DOHH2 (cell line): Measurements from ENCODE around the gene TRAF3.

ENCODE experiments used
- EZH2phosphoT487 ChIP-seq: fragments of 200-600 bp; sonication (generic); IDR thresholded peaks from 2 replicates; pipeline ENCODE4 v1.6.1; 2017; ENCODE audit warnings: borderline replicate concordance, mild to moderate bottlenecking, antibody characterized with exemption, low read length, moderate library complexity, mixed read lengths
- TF ChIP-seq, protein P1 (sequence below): fragments of 200-600 bp; sonication (generic); IDR thresholded peaks from one replicate; pipeline ENCODE4 v1.5.1; 2014; ENCODE audit warnings: antibody characterized with exemption, mild to moderate bottlenecking, low read depth, low read length; ENCODE audit not compliant: poor library complexity, severe bottlenecking

DNA sequence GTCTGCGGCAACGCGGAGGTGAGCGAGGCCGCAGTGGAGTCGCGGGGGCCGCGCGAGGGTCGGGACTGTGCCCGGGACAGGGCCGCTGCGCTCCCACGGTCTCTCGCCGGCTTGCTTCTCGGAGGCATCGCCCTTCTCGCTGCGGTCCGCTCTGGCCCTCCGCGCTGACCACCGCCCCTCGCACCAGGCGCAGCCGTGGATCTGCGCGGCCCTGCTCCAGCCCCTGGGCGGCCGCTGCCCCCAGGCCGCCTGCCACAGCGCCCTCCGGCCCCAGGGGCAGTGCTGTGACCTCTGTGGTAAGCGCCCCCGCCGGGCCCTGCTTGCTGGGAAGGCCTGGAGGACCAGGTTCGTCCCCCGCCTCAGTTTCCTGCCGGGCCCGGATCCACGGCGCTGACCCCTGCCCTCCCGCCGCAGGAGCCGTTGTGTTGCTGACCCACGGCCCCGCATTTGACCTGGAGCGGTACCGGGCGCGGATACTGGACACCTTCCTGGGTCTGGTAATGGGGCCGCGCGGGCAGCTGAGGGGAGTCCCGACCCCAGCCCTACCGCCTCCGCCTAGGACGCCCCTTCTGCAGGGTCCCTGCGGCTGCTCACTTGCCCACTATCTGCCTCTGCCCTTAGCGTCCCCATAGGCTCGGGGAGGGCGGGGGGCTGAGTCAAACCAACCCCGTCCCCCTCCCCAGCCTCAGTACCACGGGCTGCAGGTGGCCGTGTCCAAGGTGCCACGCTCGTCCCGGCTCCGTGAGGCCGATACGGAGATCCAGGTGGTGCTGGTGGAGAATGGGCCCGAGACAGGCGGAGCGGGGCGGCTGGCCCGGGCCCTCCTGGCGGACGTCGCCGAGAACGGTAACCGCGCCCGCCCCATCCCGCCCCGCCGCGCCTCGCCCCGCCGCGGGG lies 152.2 kb downstream of the TRAF3 start:
- TF ChIP-seq, protein P1, sequence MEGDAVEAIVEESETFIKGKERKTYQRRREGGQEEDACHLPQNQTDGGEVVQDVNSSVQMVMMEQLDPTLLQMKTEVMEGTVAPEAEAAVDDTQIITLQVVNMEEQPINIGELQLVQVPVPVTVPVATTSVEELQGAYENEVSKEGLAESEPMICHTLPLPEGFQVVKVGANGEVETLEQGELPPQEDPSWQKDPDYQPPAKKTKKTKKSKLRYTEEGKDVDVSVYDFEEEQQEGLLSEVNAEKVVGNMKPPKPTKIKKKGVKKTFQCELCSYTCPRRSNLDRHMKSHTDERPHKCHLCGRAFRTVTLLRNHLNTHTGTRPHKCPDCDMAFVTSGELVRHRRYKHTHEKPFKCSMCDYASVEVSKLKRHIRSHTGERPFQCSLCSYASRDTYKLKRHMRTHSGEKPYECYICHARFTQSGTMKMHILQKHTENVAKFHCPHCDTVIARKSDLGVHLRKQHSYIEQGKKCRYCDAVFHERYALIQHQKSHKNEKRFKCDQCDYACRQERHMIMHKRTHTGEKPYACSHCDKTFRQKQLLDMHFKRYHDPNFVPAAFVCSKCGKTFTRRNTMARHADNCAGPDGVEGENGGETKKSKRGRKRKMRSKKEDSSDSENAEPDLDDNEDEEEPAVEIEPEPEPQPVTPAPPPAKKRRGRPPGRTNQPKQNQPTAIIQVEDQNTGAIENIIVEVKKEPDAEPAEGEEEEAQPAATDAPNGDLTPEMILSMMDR: no peak
- no peak for TF ChIP-seq EZH2phosphoT487
